HG03571 (cell line): ENCODE results near the gene TMTC2.
"Not testable (repeated sequence)": the region's sequence is repeated elsewhere in the genome, so short reads cannot be mapped to it uniquely, and the experiment has no call there.

ENCODE experiments used
- ATAC-seq: cut with Tn5 transposase; IDR thresholded peaks from one replicate; pipeline ENCODE4 v1.9.1; 2021; ENCODE audit not compliant: unreplicated experiment

TMTC2 gene

GRCh38 chr12:82725741-82726140 is 39.0 kb downstream of the TMTC2 start:
- ATAC-seq, result no peak

GRCh38 chr12:82727886-82728285 is 41.2 kb downstream of the TMTC2 start:
- ATAC-seq, result no peak

GRCh38 chr12:82728710-82729109 is 42.0 kb downstream of the TMTC2 start:
- no peak for ATAC-seq

- no peak for ATAC-seq
These were observed 44.3 kb downstream of the TMTC2 start for GRCh38 chr12:82730953-82731459.

- ATAC-seq, result no peak
These were observed 53.7 kb downstream of the TMTC2 start for GRCh38 chr12:82740129-82741000.

- no peak for ATAC-seq
These were observed 58.5 kb downstream of the TMTC2 start for GRCh38 chr12:82745063-82745674.

GRCh38 chr12:82745807-82746206 is 59.1 kb downstream of the TMTC2 start:
- ATAC-seq, result no peak

- ATAC-seq, result no peak
These were observed 60.0 kb downstream of the TMTC2 start for GRCh38 chr12:82746668-82747067.

- no peak for ATAC-seq
These were observed 62.3 kb downstream of the TMTC2 start for GRCh38 chr12:82749015-82749414.

GRCh38 chr12:82754856-82755255 is 68.2 kb downstream of the TMTC2 start:
- no peak for ATAC-seq

GRCh38 chr12:82756303-82756702 is 69.6 kb downstream of the TMTC2 start:
- no peak for ATAC-seq

- no peak for ATAC-seq
These were observed 70.4 kb downstream of the TMTC2 start for GRCh38 chr12:82757059-82757458.

- no peak for ATAC-seq
These were observed 71.0 kb downstream of the TMTC2 start for GRCh38 chr12:82757656-82758055.

GRCh38 chr12:82758749-82759330 is 72.1 kb downstream of the TMTC2 start:
- no peak for ATAC-seq

GRCh38 chr12:82760423-82760822 is 73.7 kb downstream of the TMTC2 start:
- no peak for ATAC-seq

- not testable (repeated sequence) for ATAC-seq
These were observed 78.5 kb downstream of the TMTC2 start for GRCh38 chr12:82765206-82765605.

- ATAC-seq, result no peak
These were observed 79.4 kb downstream of the TMTC2 start for GRCh38 chr12:82765971-82766705.

- ATAC-seq, result no peak
These were observed 88.0 kb downstream of the TMTC2 start for GRCh38 chr12:82774666-82775065.

- ATAC-seq, result no peak
These were observed 93.8 kb downstream of the TMTC2 start for GRCh38 chr12:82780517-82780916.

- no peak for ATAC-seq
These were observed 94.7 kb downstream of the TMTC2 start for GRCh38 chr12:82781309-82781997.

- ATAC-seq, result no peak
These were observed 96.7 kb downstream of the TMTC2 start for GRCh38 chr12:82783435-82783834.
